Astrocyte (in vitro differentiated cells and primary cell): ENCODE data around the gene ARNT2. TPM values are rescaled to one million over a fixed set of nuclear protein-coding genes. Genes with fewer than 3 reads are reported as not detected.
A peak's percentile ranks its signal among the peaks of the same experiment; 100 is the strongest.

Experiments
- DNase-seq: peaks from one replicate; pipeline ENCODE4 v3.0.0-alpha.2; 2010; ENCODE audit warnings: low read depth
- FAIRE-seq: peaks from 2 replicates; lab custom pipeline; 2011; peaks lifted over from hg19 to GRCh38; lab: Jason Lieb, UNC
- H2AFZ ChIP-seq: 2 replicates; pipeline ENCODE4 v1.6.0; 2012; ENCODE audit warnings: low read depth, low read length, inconsistent platforms
- H3K27ac ChIP-seq: 2 replicates; pipeline ENCODE4 v1.5.1; 2011; ENCODE audit warnings: low read depth, low read length, inconsistent platforms
- H3K27me3 ChIP-seq: 2 replicates; pipeline ENCODE4 v1.6.0; 2011; ENCODE audit warnings: low read length, inconsistent platforms; ENCODE audit not compliant: insufficient read depth
- H3K36me3 ChIP-seq: 2 replicates; pipeline ENCODE4 v1.5.1; 2011; ENCODE audit warnings: low read length, inconsistent platforms; ENCODE audit not compliant: insufficient read depth
- H3K4me1 ChIP-seq: 2 replicates; pipeline ENCODE4 v1.5.1; 2011; ENCODE audit warnings: low read length, inconsistent platforms; ENCODE audit not compliant: insufficient read depth
- H3K4me2 ChIP-seq: 2 replicates; pipeline ENCODE4 v1.6.0; 2012; ENCODE audit warnings: low read length, inconsistent platforms
- H3K4me3 ChIP-seq: 2 replicates; pipeline ENCODE4 v1.5.1; 2011; ENCODE audit warnings: low read depth, mild to moderate bottlenecking, low read length, inconsistent platforms; ENCODE audit not compliant: insufficient read depth
- H3K79me2 ChIP-seq: 2 replicates; pipeline ENCODE4 v1.6.0; 2012; ENCODE audit warnings: mild to moderate bottlenecking, low read length, inconsistent platforms; ENCODE audit not compliant: insufficient read depth
- H3K9ac ChIP-seq: 2 replicates; pipeline ENCODE4 v1.6.0; 2012; ENCODE audit warnings: mild to moderate bottlenecking, low read length, inconsistent platforms
- H3K9me3 ChIP-seq: 2 replicates; pipeline ENCODE4 v1.5.1; 2012; ENCODE audit warnings: low read depth, mild to moderate bottlenecking, low read length, inconsistent platforms; ENCODE audit not compliant: insufficient read depth
- H4K20me1 ChIP-seq: 2 replicates; pipeline ENCODE4 v1.6.0; 2012; ENCODE audit warnings: low read length, inconsistent platforms; ENCODE audit not compliant: insufficient read depth
- H3K27ac Mint-ChIP-seq: one replicate; pipeline ENCODE4 v1.8.0; 2021; ENCODE audit warnings: mild to moderate bottlenecking, mixed read lengths; ENCODE audit not compliant: unreplicated experiment
- H3K27me3 Mint-ChIP-seq: one replicate; pipeline ENCODE4 v1.8.0; 2021; ENCODE audit warnings: low read depth, mixed read lengths; ENCODE audit not compliant: unreplicated experiment
- H3K36me3 Mint-ChIP-seq: one replicate; pipeline ENCODE4 v1.8.0; 2021; ENCODE audit warnings: low read depth, mixed read lengths; ENCODE audit not compliant: unreplicated experiment
- H3K4me1 Mint-ChIP-seq: one replicate; pipeline ENCODE4 v1.8.0; 2021; ENCODE audit warnings: low read depth, mixed read lengths; ENCODE audit not compliant: unreplicated experiment
- H3K4me3 Mint-ChIP-seq: one replicate; pipeline ENCODE4 v1.8.0; 2021; ENCODE audit warnings: mild to moderate bottlenecking, moderate library complexity, mixed read lengths; ENCODE audit not compliant: unreplicated experiment
- H3K9me3 Mint-ChIP-seq: one replicate; pipeline ENCODE4 v1.8.0; 2021; ENCODE audit warnings: mild to moderate bottlenecking, mixed read lengths; ENCODE audit not compliant: unreplicated experiment
- CTCF ChIP-seq: IDR thresholded peaks from 2 replicates; pipeline ENCODE4 v1.5.1; 2011; ENCODE audit warnings: low read depth, mild to moderate bottlenecking, inconsistent platforms, low read length, moderate library complexity; ENCODE audit not compliant: insufficient read depth
- EZH2 ChIP-seq: IDR thresholded peaks from 2 replicates; pipeline ENCODE4 v1.6.1; 2012; ENCODE audit warnings: mild to moderate bottlenecking, low read length, inconsistent platforms; ENCODE audit not compliant: insufficient read depth
- total RNA-seq: library from RNA; stranded (reverse); gene quantifications from 2 replicates; pipeline ENCODE4 v1.2.1, GENCODE V29; 2021

The ARNT2 gene
- total RNA-seq, 1 donor from 2014 or later, result 3.5 TPM

GRCh38 chr15:80478075-80478474 is 73.9 kb downstream of the ARNT2 start:
- Mint-ChIP-seq H3K27ac (peak overlapping the region; percentile 75), H3K4me1 (peaks cover 52% of the 10 kb centered on the region), H3K4me3 (peak overlapping the region; percentile 47), H3K27me3 (no peaks in the 10 kb centered on the region), H3K36me3 (no peaks in the 10 kb centered on the region), H3K9me3 (peaks cover 8% of the 10 kb centered on the region)
- Histone ChIP-seq H4K20me1 (no peaks in the 10 kb centered on the region), H3K9ac (peak overlapping the region; percentile 28), H3K4me2 (peak overlapping the region; percentile 21), H2AFZ (no peak overlapping the region), H3K79me2 (no peaks in the 10 kb centered on the region), H3K27me3 (no peaks in the 10 kb centered on the region), H3K36me3 (no peaks in the 10 kb centered on the region), H3K27ac (peak overlapping the region; percentile 67), H3K4me3 (no peak overlapping the region), H3K9me3 (no peaks in the 10 kb centered on the region), H3K4me1 (peaks cover 59% of the 10 kb centered on the region)
- FAIRE-seq (peak; percentile 56), DNase-seq (peak; percentile 91)
- TF ChIP-seq EZH2 (no peak), CTCF (no peak)

GRCh38 chr15:80479191-80479590 is 75.0 kb downstream of the ARNT2 start:
- Histone ChIP-seq H3K27ac (peak overlapping the region; percentile 88), H3K4me3 (no peak overlapping the region), H3K4me2 (peak overlapping the region; percentile 78), H3K4me1 (peaks cover 61% of the 10 kb centered on the region), H2AFZ (no peak overlapping the region), H3K79me2 (no peaks in the 10 kb centered on the region), H3K27me3 (no peaks in the 10 kb centered on the region), H3K36me3 (no peaks in the 10 kb centered on the region), H3K9me3 (no peaks in the 10 kb centered on the region), H4K20me1 (no peaks in the 10 kb centered on the region), H3K9ac (no peak overlapping the region)
- TF ChIP-seq CTCF (no peak), EZH2 (no peak)
- no peaks in the 10 kb centered on the region for H3K27me3 Mint-ChIP-seq
- H3K4me1 Mint-ChIP-seq, result peaks cover 46% of the 10 kb centered on the region
- DNase-seq (no peak), FAIRE-seq (peak; percentile 23)
- H3K9me3 Mint-ChIP-seq, result peaks cover 6% of the 10 kb centered on the region
- H3K27ac Mint-ChIP-seq, result peak overlapping the region; percentile 75
- no peaks in the 10 kb centered on the region for H3K36me3 Mint-ChIP-seq
- no peak overlapping the region for H3K4me3 Mint-ChIP-seq

GRCh38 chr15:80480171-80480811 is 76.1 kb downstream of the ARNT2 start:
- H3K4me3 ChIP-seq, result peak overlapping the region; percentile 17
- peaks cover 66% of the 10 kb centered on the region for H3K4me1 ChIP-seq

More at GRCh38 chr15:80480171-80480811, 76.1 kb downstream of the ARNT2 start:
- no peak overlapping the region for H2AFZ ChIP-seq
- DNase-seq, result peak; percentile 56
- no peaks in the 10 kb centered on the region for H3K27me3 ChIP-seq
- no peak overlapping the region for H3K4me3 Mint-ChIP-seq
- no peaks in the 10 kb centered on the region for H3K9me3 ChIP-seq
- no peaks in the 10 kb centered on the region for H3K36me3 Mint-ChIP-seq
- no peaks in the 10 kb centered on the region for H3K79me2 ChIP-seq
- no peaks in the 10 kb centered on the region for H3K36me3 ChIP-seq
- H3K9ac ChIP-seq, result peak overlapping the region; percentile 72
- H3K27me3 Mint-ChIP-seq, result no peaks in the 10 kb centered on the region
- no peaks in the 10 kb centered on the region for H4K20me1 ChIP-seq
- H3K27ac ChIP-seq, result peak overlapping the region; percentile 88
- H3K4me1 Mint-ChIP-seq, result peaks cover 56% of the 10 kb centered on the region
- peaks cover 6% of the 10 kb centered on the region for H3K9me3 Mint-ChIP-seq
- H3K4me2 ChIP-seq, result peak overlapping the region; percentile 78
- peak; percentile 58 for FAIRE-seq
- TF ChIP-seq EZH2 (no peak), CTCF (no peak)
- peak overlapping the region; percentile 89 for H3K27ac Mint-ChIP-seq
